ENCODE results near the gene DRGX.

The DRGX gene

GRCh38 chr10:49354593-49354992 is 41.3 kb downstream of the DRGX start:
- H3K9me3 ChIP-seq (replicated peaks in 1 of 11), result peaks cover 6 to 21% (median 14%) of the 10 kb centered on the region in 11 experiments; a peak in 18 of 22 replicates
- no peak overlapping the region for H3K27ac ChIP-seq

DNA sequence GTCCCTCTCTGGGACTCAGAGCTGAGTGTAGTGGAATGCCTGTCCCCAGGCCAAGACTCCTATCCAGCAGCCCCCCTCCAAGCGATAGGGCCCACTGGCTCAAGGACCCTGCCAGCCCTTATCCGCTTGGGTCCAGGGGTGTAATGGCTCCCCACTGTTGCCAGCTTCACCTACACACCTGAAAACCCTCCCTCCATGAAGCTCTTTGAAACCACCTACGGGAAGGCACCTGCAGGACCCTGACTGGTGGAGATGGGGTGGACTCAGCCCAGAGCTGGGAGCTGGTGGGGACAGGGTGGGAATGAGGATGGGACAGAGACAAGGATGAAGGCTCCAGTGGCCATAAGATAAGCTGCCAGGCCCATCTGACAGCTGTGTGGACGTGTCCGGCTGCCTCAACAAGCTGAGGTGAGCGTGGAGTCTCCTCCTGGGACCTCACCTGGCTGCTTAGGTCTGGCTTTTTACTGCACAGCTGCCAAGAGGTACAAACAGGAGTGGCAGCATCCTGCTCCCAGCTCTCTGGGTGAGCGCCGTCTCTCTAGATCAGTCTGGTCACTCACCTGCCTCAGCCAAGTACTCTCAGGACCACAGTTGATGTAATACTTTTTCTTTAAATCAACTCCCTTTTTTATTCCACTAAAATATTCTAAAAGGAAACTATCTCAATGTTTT is 41.9 kb downstream of the DRGX start:
- Histone ChIP-seq H3K9me3 (replicated peaks in 1 of 11) (peaks cover 6 to 22% (median 14%) of the 10 kb centered on the region in 11 experiments; a peak in 18 of 22 replicates), H3K4me3 (no peak overlapping the region), H3K9ac (no peak overlapping the region), H3K4me1 (peaks cover 0 to under 1% (median 0%) of the 10 kb centered on the region in 10 experiments; a peak in 4 of 20 replicates), H3K4me2 (no peak overlapping the region), H3K36me3 (no peaks in the 10 kb centered on the region), H4K20me1 (no peaks in the 10 kb centered on the region; a peak in 1 of 22 replicates), H3K27me3 (no peaks in the 10 kb centered on the region), H3K27ac (no peak overlapping the region)
- TF ChIP-seq Cebpa-rat (IDR thresholded peaks at IDR 0.05), result no peak

More at GRCh38 chr10:49354593-49354992, 41.3 kb downstream of the DRGX start:
- Histone ChIP-seq H3K4me3 (no peak overlapping the region), H3K36me3 (no peaks in the 10 kb centered on the region), H3K4me1 (peaks cover 2 to 6% (median 5%) of the 10 kb centered on the region in 10 experiments; a peak in 19 of 20 replicates), H3K4me2 (no peak overlapping the region), H3K27me3 (no peaks in the 10 kb centered on the region), H4K20me1 (no peaks in the 10 kb centered on the region; a peak in 1 of 22 replicates), H3K9ac (no peak overlapping the region)
- no peak for TF ChIP-seq Cebpa-rat (IDR thresholded peaks at IDR 0.05)

GRCh38 chr10:49353026-49353894 is 42.6 kb downstream of the DRGX start:
- H4K20me1 ChIP-seq, result no peaks in the 10 kb centered on the region; a peak in 1 of 22 replicates
- H3K4me3 ChIP-seq, result no peak overlapping the region
- no peak for TF ChIP-seq Cebpa-rat (IDR thresholded peaks at IDR 0.05)
- no peaks in the 10 kb centered on the region for H3K4me1 ChIP-seq
- H3K27ac ChIP-seq, result no peak overlapping the region
- H3K9me3 ChIP-seq (replicated peaks in 1 of 11), result peaks cover 6 to 22% (median 14%) of the 10 kb centered on the region in 11 experiments; a peak in 18 of 22 replicates
- H3K27me3 ChIP-seq, result no peaks in the 10 kb centered on the region
- no peak overlapping the region for H3K9ac ChIP-seq
- no peak overlapping the region for H3K4me2 ChIP-seq
- no peaks in the 10 kb centered on the region for H3K36me3 ChIP-seq

DNA sequence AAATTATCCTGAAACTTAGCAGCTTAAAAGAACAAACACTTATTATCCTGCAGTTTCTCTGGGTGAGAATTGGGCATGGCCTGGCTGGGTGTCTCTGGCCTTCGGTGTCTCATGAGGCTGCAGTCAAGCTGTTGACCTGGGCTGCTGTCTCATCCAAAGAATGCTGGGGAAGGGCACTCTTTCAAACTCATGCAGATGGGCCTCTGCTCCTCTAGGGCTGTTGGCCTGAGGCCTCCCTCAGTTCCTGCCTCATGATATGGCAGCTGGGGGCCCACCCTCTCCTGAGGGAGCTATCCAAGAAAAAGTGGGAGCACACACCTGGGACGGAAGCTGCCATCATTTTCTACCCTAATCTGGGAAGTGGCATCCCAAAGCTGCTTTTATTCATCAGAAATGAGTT is 43.6 kb downstream of the DRGX start:
- no peak overlapping the region for H3K4me2 ChIP-seq
- peaks cover 6 to 15% (median 10%) of the 10 kb centered on the region in 11 experiments; a peak in 18 of 22 replicates for H3K9me3 ChIP-seq (replicated peaks in 1 of 11)
- H3K4me1 ChIP-seq, result no peaks in the 10 kb centered on the region
- no peaks in the 10 kb centered on the region; a peak in 1 of 22 replicates for H4K20me1 ChIP-seq
- H3K27ac ChIP-seq, result no peak overlapping the region
- no peak overlapping the region for H3K4me3 ChIP-seq
- H3K9ac ChIP-seq, result no peak overlapping the region
- H3K36me3 ChIP-seq, result no peaks in the 10 kb centered on the region
- no peak for TF ChIP-seq Cebpa-rat (IDR thresholded peaks at IDR 0.05)
- no peaks in the 10 kb centered on the region for H3K27me3 ChIP-seq

GRCh38 chr10:49351669-49352068 is 44.2 kb downstream of the DRGX start:
- H3K27me3 ChIP-seq, result no peaks in the 10 kb centered on the region
- no peak overlapping the region for H3K9ac ChIP-seq
- no peaks in the 10 kb centered on the region for H3K4me1 ChIP-seq
- no peak overlapping the region for H3K4me2 ChIP-seq
- no peak overlapping the region for H3K27ac ChIP-seq
- no peaks in the 10 kb centered on the region for H3K36me3 ChIP-seq
- TF ChIP-seq Cebpa-rat (IDR thresholded peaks at IDR 0.05), result no peak
- peaks cover 6 to 14% (median 10%) of the 10 kb centered on the region in 11 experiments; a peak in 17 of 22 replicates for H3K9me3 ChIP-seq (replicated peaks in 1 of 11)
- no peaks in the 10 kb centered on the region; a peak in 1 of 22 replicates for H4K20me1 ChIP-seq
- H3K4me3 ChIP-seq, result no peak overlapping the region

GRCh38 chr10:49350846-49351532 is 44.9 kb downstream of the DRGX start:
- Histone ChIP-seq H3K9me3 (replicated peaks in 1 of 11) (peaks cover 6 to 14% (median 10%) of the 10 kb centered on the region in 11 experiments; a peak in 17 of 22 replicates), H3K4me3 (no peak overlapping the region), H3K4me2 (no peak overlapping the region), H3K27ac (no peak overlapping the region), H3K4me1 (no peaks in the 10 kb centered on the region), H3K27me3 (no peaks in the 10 kb centered on the region), H3K9ac (no peak overlapping the region), H4K20me1 (no peaks in the 10 kb centered on the region; a peak in 1 of 22 replicates), H3K36me3 (no peaks in the 10 kb centered on the region)
- no peak for TF ChIP-seq Cebpa-rat (IDR thresholded peaks at IDR 0.05)

DNA sequence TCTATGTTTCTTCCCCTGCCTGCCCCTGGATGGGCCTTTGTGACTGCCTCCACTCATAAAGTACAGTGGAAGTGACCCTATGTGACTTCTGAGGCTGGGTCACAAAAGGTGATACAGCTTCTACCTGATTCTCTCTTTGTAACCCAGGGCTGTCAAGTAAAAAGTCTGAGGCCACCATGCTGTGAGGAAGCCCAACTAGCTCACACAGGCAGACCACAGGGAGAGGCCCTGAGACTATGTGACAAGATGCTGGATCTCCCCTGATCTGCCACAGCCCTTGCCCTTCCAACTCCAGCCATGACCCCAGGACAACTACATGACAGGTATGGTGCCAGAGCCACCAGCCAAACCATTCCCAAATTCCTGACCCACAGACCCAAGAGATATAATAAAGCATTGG is 45.8 kb downstream of the DRGX start:
- Histone ChIP-seq H3K36me3 (no peaks in the 10 kb centered on the region), H3K4me3 (no peak overlapping the region), H3K4me2 (no peak overlapping the region), H3K9ac (no peak overlapping the region), H3K4me1 (no peaks in the 10 kb centered on the region), H3K9me3 (replicated peaks in 1 of 11) (peaks cover 6 to 14% (median 10%) of the 10 kb centered on the region in 11 experiments; a peak in 17 of 22 replicates), H4K20me1 (no peaks in the 10 kb centered on the region; a peak in 1 of 22 replicates), H3K27ac (no peak overlapping the region), H3K27me3 (no peaks in the 10 kb centered on the region)
- TF ChIP-seq Cebpa-rat (IDR thresholded peaks at IDR 0.05), result no peak

DNA sequence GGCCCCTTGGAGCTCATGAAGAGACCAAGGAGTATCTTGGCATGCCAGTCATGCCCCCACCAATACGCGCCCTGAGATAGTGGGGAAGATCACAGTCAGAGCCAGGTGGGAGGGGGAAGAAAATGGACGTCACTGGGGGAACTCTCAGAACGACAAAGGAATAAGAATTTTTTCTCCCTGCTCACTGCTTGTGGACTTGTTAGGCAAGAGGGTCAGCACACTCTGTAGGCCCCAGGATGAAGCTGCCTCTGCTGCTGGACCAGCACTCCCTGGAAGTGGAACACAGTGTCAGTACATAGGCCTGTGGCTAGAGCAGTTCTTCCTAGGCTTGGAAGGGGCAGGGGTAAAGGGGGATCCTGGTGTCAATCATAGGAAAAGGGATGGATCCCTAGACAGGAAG is 46.5 kb downstream of the DRGX start:
- TF ChIP-seq Cebpa-rat (IDR thresholded peaks at IDR 0.05), result no peak
- no peaks in the 10 kb centered on the region for H3K36me3 ChIP-seq

DNA sequence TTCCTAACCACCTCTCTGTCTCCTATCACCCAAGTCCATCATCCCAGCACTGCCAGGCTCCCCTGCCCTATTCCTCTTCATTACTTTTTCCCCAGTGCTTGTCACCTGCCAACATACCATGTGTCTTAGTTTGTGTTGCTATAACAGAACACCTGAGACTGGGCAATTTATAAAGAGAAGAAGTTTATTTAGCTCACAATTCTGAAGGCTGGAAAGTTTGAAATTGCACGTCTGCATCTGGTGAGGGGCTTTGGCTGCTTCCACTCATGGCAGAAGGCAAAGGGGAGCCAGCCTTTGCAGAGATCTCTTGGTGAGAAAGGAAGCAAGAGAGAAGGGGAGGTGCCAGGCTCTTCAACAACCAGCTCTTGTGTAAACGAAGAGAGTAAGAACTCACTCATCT is 47.3 kb downstream of the DRGX start:
- Histone ChIP-seq H3K4me1 (no peaks in the 10 kb centered on the region), H3K27ac (no peak overlapping the region), H3K4me3 (no peak overlapping the region), H3K27me3 (no peaks in the 10 kb centered on the region), H3K36me3 (no peaks in the 10 kb centered on the region), H3K4me2 (no peak overlapping the region), H4K20me1 (no peaks in the 10 kb centered on the region; a peak in 1 of 22 replicates), H3K9me3 (replicated peaks in 1 of 11) (peaks cover 6 to 14% (median 10%) of the 10 kb centered on the region in 11 experiments; a peak in 17 of 22 replicates), H3K9ac (no peak overlapping the region)
- TF ChIP-seq Cebpa-rat (IDR thresholded peaks at IDR 0.05), result no peak

More for the DNA sequence above, 46.5 kb downstream of the DRGX start:
- no peaks in the 10 kb centered on the region for H3K27me3 ChIP-seq
- no peaks in the 10 kb centered on the region; a peak in 1 of 22 replicates for H4K20me1 ChIP-seq
- no peaks in the 10 kb centered on the region for H3K4me1 ChIP-seq
- no peak overlapping the region for H3K4me2 ChIP-seq
- no peak overlapping the region for H3K9ac ChIP-seq
- peaks cover 6 to 14% (median 10%) of the 10 kb centered on the region in 11 experiments; a peak in 17 of 22 replicates for H3K9me3 ChIP-seq (replicated peaks in 1 of 11)
- H3K27ac ChIP-seq, result no peak overlapping the region
- H3K4me3 ChIP-seq, result no peak overlapping the region
